ENCODE measurements around the gene MBP. TPM values are rescaled to one million over a fixed set of nuclear protein-coding genes. Genes with fewer than 3 reads are reported as not detected.

Gene MBP
- total RNA-seq, 1 experiment from 2014 or later = not detected

DNA sequence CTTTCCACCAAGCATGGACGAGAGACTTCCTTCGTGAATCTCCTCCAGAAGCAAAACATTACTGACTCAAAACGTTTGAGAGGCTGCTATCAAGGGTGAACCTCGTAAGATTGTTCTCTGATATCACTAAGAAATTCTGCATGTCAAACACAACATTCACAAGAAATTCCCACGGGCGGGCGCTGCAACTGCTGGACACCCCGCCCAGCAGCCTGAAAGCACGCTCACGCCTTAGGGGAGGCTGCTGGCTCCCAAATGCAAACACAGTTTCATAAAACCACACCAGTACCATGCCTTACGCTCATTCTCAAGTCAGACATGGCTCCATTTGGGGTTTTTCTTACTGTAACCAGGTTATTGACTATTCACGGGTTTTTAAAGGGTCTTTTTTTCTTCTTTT is 39.0 kb downstream of the MBP start:
- Histone ChIP-seq H3K4me1 (ENCODE audit: insufficient read depth, low read length, poor library complexity, severe bottlenecking) (no peaks in the 10 kb centered on the region), H3K36me3 (ENCODE audit: insufficient read depth, low read length, poor library complexity, severe bottlenecking) (no peaks in the 10 kb centered on the region), H3K27ac (ENCODE audit: low read depth, low read length, poor library complexity, severe bottlenecking) (no peak overlapping the region), H3K4me3 (ENCODE audit: low read depth, low read length, poor library complexity, severe bottlenecking) (no peak overlapping the region), H3K9me3 (ENCODE audit: low read depth, low read length, poor library complexity, severe bottlenecking) (no peaks in the 10 kb centered on the region), H3K27me3 (replicated peaks; ENCODE audit: insufficient read depth, low read depth, low read length, poor library complexity) (no peaks in the 10 kb centered on the region)
- DNase-seq (ENCODE audit: low spot score) = no peak
- CTCF ChIA-PET = no interaction called here
- POLR2A ChIA-PET (ENCODE audit: low non-redundant PET) = no interaction called here
- BruUV-seq (replicated peaks) = no TSS peak
- intact Hi-C loops (cut with micrococcal nuclease; ENCODE audit: unreplicated experiment) = no loop called here
- TF ChIP-seq CTCF (conservative IDR thresholded peaks at IDR 0.05; ENCODE audit: low read depth, low read length) (no peak), EZH2 (IDR thresholded peaks at IDR 0.05; ENCODE audit: borderline replicate concordance, low read depth, low read length, poor library complexity, severe bottlenecking) (no peak)

DNA sequence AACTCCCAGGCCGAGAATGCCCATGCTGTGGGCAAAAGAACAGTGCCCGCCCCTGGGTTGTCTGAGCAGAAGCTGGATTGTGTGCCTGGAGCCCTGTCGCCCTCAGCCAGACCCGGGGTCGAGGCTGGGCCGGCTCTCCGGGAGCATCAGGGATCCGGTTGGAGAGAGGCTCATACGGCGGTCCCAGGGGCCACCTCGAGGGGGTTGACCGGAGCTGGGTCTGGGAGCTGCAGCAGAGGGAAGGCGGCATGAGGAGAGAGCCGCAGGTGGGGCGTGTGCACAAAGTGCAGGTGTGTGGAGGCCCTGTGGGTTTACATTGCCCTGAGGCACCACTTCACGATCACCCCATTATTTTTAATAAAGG is 39.5 kb downstream of the MBP start:
- no TSS peak for BruUV-seq (replicated peaks)
- Histone ChIP-seq H3K4me1 (ENCODE audit: insufficient read depth, low read length, poor library complexity, severe bottlenecking) (no peaks in the 10 kb centered on the region), H3K36me3 (ENCODE audit: insufficient read depth, low read length, poor library complexity, severe bottlenecking) (no peaks in the 10 kb centered on the region), H3K9me3 (ENCODE audit: low read depth, low read length, poor library complexity, severe bottlenecking) (no peaks in the 10 kb centered on the region), H3K4me3 (ENCODE audit: low read depth, low read length, poor library complexity, severe bottlenecking) (no peak overlapping the region), H3K27me3 (replicated peaks; ENCODE audit: insufficient read depth, low read depth, low read length, poor library complexity) (no peaks in the 10 kb centered on the region), H3K27ac (ENCODE audit: low read depth, low read length, poor library complexity, severe bottlenecking) (no peak overlapping the region)
- DNase-seq (ENCODE audit: low spot score) = no peak
- CTCF ChIA-PET = no interaction called here
- TF ChIP-seq CTCF (conservative IDR thresholded peaks at IDR 0.05; ENCODE audit: low read depth, low read length) = no peak
- no peak for TF ChIP-seq EZH2 (IDR thresholded peaks at IDR 0.05; ENCODE audit: borderline replicate concordance, low read depth, low read length, poor library complexity, severe bottlenecking)
- POLR2A ChIA-PET (ENCODE audit: low non-redundant PET) = no interaction called here
- intact Hi-C loops (cut with micrococcal nuclease; ENCODE audit: unreplicated experiment) = no loop called here

DNA sequence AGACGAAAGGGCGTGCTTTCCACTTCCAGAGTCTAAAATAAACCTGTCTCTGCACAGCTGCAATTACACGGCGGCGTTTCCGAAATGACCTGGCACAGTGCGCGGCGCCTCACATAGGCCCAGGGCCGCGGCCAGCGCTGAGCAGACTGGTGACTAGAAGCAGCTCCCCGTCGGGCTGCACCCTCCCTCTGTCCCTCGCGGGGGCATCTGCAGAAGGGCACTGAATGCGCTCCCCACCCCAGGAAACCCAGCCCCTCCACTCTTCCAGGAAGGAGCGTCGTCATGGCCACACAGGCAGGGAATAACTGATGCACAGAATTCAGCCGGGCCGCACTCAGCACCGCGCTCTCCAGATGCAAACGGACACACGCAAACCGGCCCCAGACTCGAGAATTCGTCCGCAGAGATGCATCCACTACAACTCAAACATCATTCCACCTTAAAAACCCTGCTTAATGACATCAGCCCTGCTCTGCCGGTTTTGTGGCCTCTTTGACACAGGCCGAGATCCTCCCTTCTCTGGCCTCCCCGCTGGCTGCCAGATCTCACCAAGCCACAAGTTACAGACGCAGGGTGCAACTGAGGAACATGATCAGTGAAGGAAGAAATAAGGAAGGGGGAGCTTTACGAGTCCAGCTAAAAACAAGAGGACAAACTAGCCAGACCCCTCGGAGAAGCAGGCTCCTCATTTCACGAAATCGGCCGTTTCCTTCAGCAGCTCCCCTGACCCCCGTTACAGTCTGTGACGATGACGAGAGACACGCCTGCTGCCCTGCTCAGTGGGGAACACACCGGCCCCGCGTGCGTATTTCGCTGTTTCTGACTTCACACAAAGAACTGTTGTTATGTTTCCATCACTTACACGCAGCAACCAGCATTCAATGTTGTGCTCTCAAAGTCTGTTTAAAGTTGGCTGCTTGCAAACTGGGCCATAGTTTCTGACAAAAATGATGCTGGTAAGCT is 40.2 kb downstream of the MBP start:
- Histone ChIP-seq H3K4me3 (ENCODE audit: low read depth, low read length, poor library complexity, severe bottlenecking) (no peak overlapping the region), H3K27ac (ENCODE audit: low read depth, low read length, poor library complexity, severe bottlenecking) (no peak overlapping the region), H3K36me3 (ENCODE audit: insufficient read depth, low read length, poor library complexity, severe bottlenecking) (no peaks in the 10 kb centered on the region), H3K9me3 (ENCODE audit: low read depth, low read length, poor library complexity, severe bottlenecking) (no peaks in the 10 kb centered on the region), H3K27me3 (replicated peaks; ENCODE audit: insufficient read depth, low read depth, low read length, poor library complexity) (no peaks in the 10 kb centered on the region), H3K4me1 (ENCODE audit: insufficient read depth, low read length, poor library complexity, severe bottlenecking) (no peaks in the 10 kb centered on the region)
- no TSS peak for BruUV-seq (replicated peaks)
- TF ChIP-seq CTCF (conservative IDR thresholded peaks at IDR 0.05; ENCODE audit: low read depth, low read length) = no peak
- no peak for TF ChIP-seq EZH2 (IDR thresholded peaks at IDR 0.05; ENCODE audit: borderline replicate concordance, low read depth, low read length, poor library complexity, severe bottlenecking)
- DNase-seq (ENCODE audit: low spot score) = no peak
- intact Hi-C loops (cut with micrococcal nuclease; ENCODE audit: unreplicated experiment) = no loop called here
- CTCF ChIA-PET = no interaction called here
- POLR2A ChIA-PET (ENCODE audit: low non-redundant PET) = no interaction called here
